NCI-H510A treated with DMSO at 0.1 percent for 48 hours (cell line): ENCODE data around the gene FREM3.

Source experiments
- DNase-seq: peaks from one replicate; lab custom pipeline; 2025; lab: John Stamatoyannopoulos, UW

Gene FREM3

GRCh38 chr4:143667461-143667860 lies 33.0 kb downstream of the FREM3 start:
- no peak for DNase-seq

GRCh38 chr4:143658336-143658735 lies 42.1 kb downstream of the FREM3 start:
- no peak for DNase-seq

GRCh38 chr4:143654571-143654970 lies 45.9 kb downstream of the FREM3 start:
- no peak for DNase-seq

GRCh38 chr4:143653031-143653430 lies 47.4 kb downstream of the FREM3 start:
- DNase-seq: no peak

GRCh38 chr4:143643399-143643798 lies 57.1 kb downstream of the FREM3 start:
- DNase-seq: no peak

- DNase-seq: no peak
These were observed 57.9 kb downstream of the FREM3 start for GRCh38 chr4:143642611-143643010.

GRCh38 chr4:143641361-143641760 lies 59.1 kb downstream of the FREM3 start:
- no peak for DNase-seq

GRCh38 chr4:143634763-143635162 lies 65.7 kb downstream of the FREM3 start:
- DNase-seq: no peak

GRCh38 chr4:143633833-143634232 lies 66.6 kb downstream of the FREM3 start:
- no peak for DNase-seq

- peak; percentile 75 for DNase-seq
These were observed 74.2 kb downstream of the FREM3 start for GRCh38 chr4:143626134-143626911.

GRCh38 chr4:143625632-143626031 lies 74.8 kb downstream of the FREM3 start:
- peak; percentile 75 for DNase-seq

- DNase-seq: no peak
These were observed 76.6 kb downstream of the FREM3 start for GRCh38 chr4:143623896-143624295.

GRCh38 chr4:143618811-143619210 lies 81.7 kb downstream of the FREM3 start:
- DNase-seq: no peak

GRCh38 chr4:143617994-143618679 lies 82.3 kb downstream of the FREM3 start:
- DNase-seq: no peak

- no peak for DNase-seq
These were observed 83.7 kb downstream of the FREM3 start for GRCh38 chr4:143616771-143617170.

- no peak for DNase-seq
These were observed 91.0 kb downstream of the FREM3 start for GRCh38 chr4:143609492-143609891.

GRCh38 chr4:143606480-143606879 lies 94.0 kb downstream of the FREM3 start:
- peak; percentile 29 for DNase-seq

GRCh38 chr4:143599827-143600226 lies 100.6 kb downstream of the FREM3 start:
- no peak for DNase-seq

GRCh38 chr4:143598816-143599215 lies 101.7 kb downstream of the FREM3 start:
- DNase-seq: no peak

- DNase-seq: no peak
These were observed 103.2 kb downstream of the FREM3 start for GRCh38 chr4:143597276-143597675.

GRCh38 chr4:143587703-143588102 lies 112.8 kb downstream of the FREM3 start:
- DNase-seq: no peak

GRCh38 chr4:143586080-143586479 lies 114.4 kb downstream of the FREM3 start:
- no peak for DNase-seq

- no peak for DNase-seq
These were observed 114.9 kb downstream of the FREM3 start for GRCh38 chr4:143585548-143585947.
